Glomerular endothelial cell (primary cell): ENCODE measurements around the gene ZNF701. TPM values are rescaled to one million over a fixed set of nuclear protein-coding genes. Genes with fewer than 3 reads are reported as not detected.
"Not testable (repeated sequence)": the region's sequence is repeated elsewhere in the genome, so short reads cannot be mapped to it uniquely, and the experiment has no call there.

Experiments used
- DNase-seq: peaks from one replicate; pipeline ENCODE4 v3.0.0-alpha.2; 2011; ENCODE audit warnings: low read depth, low spot score; ENCODE audit errors: extremely low read depth
- total RNA-seq: library from RNA; depleted of rRNA; stranded (reverse); fragments of >200 nt; gene quantifications from 2 replicates; pipeline ENCODE4 v1.2.3, GENCODE V29; 2015

Gene ZNF701
- total RNA-seq, 1 donor from 2014 or later, result 9.8 TPM

DNA sequence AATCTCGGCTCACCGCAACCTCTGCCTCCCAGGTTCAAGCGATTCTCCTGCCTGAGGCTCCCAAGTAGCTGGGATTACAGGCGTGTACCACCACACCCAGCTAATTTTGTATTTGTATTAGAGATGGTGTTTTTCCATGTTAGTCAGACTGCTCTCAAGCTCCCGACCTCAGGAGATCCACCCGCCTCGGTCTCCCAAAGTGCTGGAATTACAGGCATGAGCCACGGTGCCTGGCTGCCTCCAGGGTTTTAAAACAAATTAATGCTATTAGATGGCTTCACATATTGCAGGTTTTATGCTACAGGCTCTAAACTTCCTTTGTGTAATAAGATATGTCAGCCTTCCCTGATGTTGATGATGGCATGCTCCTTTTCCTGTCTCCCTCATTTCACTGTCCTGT is 8.5 kb upstream of the ZNF701 start:
- DNase-seq, result not testable (repeated sequence)

DNA sequence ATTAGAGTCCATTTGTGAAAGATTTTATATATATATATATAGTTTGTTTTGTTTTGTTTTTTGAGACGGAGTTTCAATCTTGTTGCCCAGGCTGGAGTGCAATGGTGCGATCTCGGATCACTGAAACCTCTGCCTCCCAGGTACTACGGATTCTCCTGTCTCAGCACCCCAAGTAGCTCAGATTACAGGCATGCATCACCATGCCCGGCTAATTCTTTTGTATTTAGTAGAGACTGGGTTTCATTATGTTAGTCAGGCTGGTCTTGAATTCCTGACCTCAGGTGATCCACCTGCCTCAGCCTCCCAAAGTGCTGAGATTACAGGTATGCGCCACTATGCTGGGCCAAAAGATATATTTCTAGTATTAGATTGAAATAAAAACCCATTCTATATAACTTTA is 4.0 kb upstream of the ZNF701 start:
- no peak for DNase-seq

DNA sequence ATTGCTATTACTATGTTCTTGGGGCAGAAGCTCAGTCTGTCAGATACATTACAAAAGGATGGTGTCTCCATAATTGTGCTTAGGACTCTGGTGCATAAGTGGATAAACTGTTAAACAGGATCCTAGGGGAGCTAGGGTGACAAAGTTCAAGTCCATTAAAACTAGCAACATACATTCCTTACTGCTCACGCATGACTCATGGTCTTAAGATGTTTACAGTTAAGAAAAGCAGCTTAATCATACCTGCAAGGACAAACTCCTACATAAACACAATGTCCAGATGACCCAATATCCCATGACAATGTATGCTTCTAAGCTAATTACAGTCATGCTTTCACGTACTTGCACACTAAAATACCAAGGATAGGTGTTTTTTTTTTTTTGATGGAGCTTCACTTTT is 3.5 kb upstream of the ZNF701 start:
- no peak for DNase-seq

DNA sequence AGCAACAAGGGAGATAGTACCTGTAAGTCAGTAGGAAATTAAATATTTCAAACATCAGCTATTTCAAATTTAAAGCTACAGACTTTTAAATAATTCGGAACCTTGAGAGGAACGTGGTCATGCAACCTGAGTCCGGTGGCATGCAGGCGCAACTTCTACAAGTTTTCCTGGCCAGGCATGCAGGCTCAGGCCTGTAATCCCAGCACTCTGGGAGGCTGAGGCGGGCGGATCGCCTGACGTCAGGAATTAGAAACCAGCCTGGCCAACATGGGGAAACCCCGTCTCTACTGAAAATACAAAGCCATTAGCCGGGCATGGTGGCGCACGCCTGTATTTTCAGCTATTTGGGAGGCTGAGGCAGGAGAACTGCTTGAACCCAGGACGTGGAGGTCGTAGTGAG is 2.2 kb upstream of the ZNF701 start:
- DNase-seq, result no peak

DNA sequence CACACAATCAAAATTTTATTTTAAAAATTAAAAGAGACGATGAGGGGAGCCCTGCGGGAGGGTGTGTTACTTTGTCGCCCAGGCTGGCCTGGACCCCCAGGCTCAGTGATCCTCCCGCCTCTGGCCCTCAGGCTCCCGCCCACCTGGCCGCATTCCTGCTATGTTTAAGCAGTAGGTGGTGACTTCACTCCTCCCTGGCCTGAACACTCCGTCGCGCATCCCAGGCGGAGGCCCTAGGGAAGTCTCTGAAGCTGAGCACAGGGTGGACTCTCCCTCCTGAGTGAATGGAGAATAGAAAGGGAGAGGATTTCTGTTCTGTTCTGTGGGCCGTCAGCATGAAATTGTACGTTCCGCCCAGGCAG is 468 bp upstream of the ZNF701 start:
- not testable (repeated sequence) for DNase-seq

DNA sequence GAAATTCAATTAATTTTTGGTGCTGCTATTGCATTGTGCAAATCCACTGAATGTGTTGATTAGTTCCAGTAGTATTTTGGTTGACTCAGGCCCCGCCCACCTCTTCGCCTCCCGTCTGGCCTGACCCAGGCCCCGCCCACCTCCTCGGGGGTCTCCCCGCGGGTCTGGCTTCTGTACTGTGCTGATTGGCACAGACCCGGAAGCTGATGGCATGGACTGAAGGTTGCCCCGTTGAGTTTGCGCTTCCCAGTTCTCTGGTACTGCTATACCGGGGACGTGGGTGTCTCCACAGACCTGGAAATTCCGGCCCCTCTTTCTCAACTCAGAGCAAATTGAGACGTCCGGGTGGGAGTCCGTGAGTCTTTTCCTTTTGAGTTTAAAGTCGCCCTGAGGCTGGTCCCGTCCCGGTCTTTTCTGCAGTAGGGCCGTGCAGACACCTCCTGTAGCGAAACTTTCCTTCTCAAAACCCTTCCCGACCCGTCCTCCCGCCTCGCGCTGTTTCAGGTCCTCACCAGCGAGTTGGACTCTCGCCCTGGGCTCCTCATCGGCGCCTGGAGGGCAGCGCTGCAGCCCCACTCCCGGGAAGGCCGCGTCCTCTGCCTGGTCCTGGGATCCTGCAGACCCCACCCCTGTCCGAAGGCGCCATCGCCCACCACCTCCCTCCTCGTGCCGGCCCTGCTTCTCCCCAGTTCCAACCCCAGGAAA is 14.8 kb downstream of the ZNF701 start:
- no peak for DNase-seq

DNA sequence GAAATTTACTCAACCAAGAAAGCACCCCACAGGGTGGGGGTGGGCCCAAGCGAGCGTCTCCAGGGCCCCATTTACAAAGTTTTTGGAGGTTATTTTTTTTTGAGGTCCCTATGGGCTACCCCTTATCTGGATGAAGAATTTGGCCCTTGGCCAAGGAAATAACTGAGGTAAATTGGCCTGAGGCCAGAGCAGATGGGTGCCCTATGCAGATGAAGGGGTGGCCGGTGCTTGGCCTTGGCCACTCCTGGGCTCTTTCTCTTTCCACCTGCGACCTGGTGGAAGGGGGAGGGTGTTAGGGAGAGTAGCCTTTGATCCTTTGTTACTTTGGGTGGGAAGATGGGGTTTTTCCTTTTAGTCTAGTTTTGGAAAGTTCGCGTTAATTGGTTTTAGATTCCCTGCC is 15.5 kb downstream of the ZNF701 start:
- DNase-seq, result no peak

DNA sequence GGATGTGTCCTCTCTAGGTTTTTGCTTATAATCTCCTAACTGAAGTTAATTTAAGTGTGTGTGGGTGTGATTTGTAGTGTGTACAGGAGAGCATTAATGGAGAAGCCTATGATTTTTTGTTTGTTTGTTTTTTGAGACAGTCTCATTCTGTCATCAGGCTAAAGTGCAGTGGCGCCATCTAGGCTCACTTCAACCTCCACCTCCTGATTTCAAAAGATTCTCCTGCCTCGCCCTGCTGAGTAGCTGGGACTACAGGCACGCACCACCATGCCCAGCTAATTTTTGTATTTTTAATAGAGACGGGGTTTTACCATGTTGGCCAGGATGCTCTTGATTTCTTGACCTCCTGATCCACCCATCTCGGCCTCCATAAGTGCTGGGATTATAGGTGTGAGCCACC is 20.6 kb downstream of the ZNF701 start:
- DNase-seq, result no peak

DNA sequence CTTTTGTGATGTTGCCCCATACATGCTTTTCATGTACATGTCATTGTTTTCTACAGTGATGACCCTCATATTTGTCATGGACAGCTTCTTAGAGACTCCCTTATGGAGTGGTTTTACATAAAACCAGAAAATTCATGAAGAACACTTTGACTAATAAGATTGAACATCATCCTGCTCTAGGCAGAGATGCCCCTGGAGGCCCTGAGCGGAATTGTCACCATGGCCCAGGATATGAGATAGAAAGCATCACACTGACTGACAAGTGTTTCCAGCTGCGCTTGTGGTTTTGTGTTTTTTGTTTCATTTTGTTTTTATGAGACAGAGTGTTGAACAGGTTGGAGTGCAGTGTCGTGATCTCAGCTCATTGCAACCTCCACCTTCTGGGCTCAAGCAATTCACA is 22.2 kb downstream of the ZNF701 start:
- DNase-seq, result no peak

DNA sequence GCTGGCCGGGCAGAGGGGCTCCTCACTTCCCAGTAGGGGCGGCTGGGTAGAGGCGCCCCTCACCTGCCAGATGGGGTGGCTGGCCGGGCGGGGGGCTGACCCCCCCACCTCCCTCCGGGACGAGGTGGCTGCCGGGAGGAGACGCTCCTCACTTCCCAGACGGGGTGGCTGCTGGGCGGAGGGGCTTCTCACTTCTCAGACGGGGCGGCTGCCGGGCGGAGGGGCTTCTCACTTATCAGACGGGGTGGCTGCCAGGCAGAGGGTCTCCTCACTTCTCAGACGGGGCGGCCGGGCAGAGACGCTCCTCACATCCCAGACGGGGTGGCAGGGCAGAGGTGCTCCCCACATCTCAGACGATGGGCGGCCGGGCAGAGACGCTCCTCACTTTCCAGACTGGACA is 23.4 kb downstream of the ZNF701 start:
- DNase-seq, result not testable (repeated sequence)

DNA sequence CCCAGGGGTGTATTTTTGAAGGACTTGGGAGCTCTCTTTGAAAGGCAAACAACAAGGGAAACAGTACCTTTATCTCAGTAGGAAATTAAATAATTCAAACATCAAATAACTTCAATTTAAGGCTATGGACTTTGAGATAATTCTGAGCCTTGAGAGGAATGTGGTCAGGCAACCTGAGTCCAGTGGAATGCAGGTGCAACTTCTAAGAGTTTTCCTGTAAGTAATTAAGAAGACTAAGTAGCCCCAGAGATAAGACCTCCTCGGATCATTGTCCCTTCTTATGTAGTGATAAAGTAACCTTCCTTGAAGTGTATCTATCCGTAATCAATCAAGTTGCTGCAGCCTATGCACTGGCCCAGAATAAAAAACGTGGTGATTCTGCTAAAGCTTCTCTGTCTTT is 29.2 kb downstream of the ZNF701 start:
- DNase-seq, result no peak

DNA sequence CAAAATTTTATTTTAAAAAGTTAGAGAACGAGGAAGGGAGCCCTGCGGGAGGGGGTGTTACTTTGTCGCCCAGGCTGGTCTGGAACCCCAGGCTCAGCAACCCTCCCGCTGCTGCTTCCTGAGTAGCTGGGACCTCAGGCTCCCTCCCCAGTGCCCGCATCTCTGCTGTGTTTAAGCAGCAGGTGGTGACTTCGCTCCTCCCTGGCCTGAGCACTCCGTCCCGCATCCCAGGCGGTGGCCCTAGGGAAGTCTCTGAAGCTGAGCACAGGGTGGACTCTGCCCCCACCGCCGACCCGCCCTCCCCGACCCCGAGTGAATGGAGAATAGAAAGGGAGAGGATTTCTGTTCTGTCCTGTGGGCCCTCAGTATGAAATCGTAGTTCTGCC is 30.5 kb downstream of the ZNF701 start:
- no peak for DNase-seq

DNA sequence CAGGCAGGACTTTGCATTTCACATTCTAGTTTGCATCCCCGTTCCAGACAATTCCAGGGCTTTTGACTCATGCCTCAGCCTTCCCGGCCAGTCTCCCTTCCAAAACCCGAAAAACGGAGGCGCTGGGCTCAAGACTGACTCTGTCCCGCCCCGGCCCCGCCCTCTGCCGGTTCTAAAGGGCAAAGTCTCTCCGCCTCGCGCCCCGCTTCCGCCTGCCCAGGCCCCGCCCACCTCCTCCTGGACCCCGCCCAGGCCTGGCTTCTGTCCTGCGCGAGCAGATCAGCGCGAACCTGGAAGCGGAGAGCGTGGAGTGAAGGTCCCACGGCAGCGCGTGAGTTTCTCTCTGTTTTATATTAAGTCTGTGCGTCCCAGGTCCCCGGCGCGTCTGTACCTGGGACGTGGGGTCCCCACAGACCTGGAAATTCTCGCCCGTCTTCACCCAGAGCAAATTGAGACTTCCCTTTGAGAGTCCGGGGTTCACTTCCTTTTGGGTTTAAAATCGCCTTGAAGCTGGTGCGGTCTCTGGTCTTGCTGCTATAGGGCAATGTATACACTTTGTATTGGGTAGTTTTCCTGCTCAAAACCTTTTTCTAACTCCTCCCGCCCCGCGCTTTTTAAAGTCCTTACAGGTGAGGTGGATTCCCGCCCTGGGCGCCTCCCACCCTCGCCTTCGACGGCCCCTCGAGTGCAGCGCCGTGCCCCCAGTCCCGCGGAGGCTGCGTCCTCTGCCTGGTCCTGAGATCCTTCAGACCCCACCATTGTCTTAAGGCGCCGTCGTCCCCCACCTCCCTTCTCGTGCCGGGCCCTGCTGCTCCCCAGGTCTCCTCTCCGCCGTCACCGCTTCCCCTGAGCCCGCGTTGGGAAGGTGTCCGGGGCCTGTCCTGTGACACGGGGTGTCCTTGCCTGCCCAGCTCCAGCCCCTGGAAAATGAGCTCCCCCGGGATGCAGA is 31.2 kb downstream of the ZNF701 start:
- DNase-seq, result no peak

DNA sequence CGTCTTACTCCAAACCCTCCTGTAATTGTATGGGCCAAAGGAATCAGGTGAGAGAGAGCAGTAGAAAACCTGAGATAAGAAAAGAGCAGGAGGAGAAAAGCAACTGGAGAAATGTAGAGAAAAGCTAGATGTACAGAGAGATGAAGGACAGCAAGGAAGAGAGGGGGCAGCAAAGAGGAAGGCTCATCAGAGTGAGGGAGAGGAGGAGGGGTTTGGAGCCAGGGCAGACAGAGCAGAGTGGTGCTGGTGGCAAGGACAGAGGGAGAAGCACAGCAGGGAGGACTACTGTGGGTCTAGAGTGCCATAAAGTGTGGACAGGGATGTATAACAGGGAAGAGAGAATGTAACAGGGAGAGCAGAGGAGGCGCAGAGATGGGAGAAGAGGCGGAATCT is 31.9 kb downstream of the ZNF701 start:
- DNase-seq, result not testable (repeated sequence)

DNA sequence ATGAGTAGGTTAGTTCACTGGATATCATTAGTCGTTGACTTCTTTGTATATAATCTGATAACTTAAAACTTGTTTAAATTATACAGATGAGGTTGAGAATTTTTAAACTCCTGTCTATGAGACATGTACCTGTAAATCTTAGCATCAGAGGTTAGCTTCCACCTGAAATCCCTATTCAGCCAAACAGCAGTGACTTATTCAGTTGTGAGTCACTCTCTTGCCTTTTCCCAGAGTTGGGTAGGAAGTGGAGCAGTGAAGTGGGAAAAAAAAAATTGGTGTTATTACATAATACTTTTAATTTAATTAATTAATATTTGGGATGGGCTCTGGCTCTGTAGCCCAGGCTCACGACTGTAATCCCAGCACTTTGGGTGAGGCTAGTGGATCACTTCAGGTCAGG is 32.9 kb downstream of the ZNF701 start:
- no peak for DNase-seq

DNA sequence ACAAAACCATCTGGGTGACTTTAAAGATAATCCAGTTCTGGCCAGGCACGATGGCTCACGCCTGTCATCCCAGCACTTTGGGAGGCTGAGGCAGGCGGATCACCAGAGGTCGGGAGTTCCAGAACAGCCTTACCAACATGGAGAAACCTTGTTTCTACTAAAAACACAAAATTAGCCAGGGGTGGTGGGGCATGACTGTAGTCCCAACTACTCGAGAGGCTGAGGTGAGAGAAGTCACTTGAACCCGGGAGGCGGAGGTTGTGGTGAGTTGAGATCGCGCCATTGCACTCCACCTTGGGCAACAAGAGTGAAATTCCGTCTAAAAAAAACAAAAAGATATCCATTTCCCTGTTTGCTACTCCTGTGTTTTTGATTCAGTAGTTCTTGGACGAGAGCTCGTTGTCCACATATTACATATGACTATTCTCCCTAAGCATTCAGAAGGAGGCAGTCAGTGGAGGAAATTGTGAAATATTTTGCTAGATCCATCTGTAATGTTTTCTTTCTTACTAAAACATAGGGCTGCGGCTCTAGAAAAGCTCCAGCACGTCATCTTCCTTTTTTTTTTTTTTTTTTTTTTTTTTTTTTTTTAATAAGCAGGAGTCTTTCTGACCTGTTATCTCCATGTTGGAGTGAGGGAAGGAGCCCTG is 33.6 kb downstream of the ZNF701 start:
- no peak for DNase-seq

DNA sequence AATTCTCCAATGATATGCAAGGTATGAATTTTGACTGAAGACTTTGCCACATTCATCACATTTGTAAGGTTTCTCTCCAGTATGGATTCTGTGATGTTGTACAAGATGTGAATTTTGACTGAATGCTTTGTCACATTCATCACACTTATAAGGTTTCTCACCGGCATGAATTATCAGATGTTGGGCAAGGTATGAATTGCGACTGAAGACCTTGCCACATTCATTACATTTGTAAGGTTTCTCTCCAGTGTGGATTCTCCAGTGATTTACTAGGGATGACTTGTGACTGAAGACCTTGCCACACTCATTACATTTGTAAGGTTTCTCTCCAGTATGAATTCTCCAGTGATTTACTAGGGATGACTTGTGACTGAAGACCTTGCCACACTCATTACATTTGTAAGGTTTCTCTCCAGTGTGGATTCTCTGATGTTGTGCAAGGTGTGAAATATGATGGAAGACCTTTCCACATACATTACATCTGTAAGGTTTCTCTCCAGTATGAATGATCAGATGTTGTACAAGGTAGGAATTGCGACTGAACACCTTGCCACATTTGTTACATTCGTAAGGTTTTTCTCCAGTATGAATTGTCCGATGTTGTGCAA is 43.3 kb downstream of the ZNF701 start:
- no peak for DNase-seq

DNA sequence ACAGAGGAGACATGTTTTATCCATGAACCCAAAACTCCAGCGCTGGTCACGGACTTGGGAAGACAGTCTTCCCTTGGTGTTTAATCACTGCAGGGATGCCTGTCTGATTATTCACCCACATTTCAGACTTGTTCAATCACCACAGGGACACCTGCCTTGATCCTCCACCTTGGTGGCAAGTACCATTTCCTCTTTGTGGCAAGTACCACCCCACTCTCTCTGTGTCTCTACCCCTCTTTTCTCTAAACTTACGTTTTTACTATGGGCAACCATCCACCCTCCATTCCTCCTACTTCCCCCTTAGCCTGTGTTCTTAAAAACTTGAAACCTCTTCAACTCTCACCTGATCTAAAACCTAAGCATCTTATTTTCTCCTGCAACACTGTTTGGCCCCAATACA is 51.3 kb downstream of the ZNF701 start:
- no peak for DNase-seq

DNA sequence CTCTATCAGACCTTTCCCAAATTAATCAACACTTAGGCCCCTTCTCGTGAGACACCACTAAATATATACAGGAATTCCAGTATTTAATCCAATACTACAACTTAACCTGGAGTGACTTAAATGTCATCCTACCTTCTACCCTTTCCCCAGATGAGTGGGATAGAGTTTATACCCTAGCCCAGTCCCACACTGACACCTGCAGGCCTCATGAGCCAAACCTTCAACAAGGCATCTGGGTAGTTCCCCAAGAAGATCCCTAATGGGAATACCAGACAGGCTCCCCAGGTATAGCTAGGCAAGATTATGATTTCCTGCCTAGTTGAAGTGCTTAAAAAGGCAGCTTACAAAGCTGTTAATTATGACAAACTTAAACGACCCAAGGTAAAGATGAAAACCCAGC is 52.2 kb downstream of the ZNF701 start:
- no peak for DNase-seq

DNA sequence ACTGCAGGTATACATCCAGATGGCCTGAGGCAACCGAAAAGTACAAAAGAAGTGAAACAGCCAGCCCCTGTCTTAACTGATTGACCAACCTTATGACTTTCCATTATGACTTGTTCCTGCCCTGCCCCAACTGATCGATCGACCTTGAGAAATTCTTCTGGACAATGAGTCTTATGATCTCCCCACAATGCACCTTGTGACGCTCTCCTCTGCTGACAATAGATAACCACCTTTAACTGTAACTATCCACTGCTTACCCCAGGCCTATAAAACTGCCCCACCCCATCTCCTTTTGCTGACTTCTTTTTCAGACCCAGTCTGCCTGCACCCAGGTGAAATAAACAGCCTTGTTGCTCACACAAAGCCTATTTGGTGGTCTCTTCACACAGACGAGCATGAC is 56.8 kb downstream of the ZNF701 start:
- no peak for DNase-seq

DNA sequence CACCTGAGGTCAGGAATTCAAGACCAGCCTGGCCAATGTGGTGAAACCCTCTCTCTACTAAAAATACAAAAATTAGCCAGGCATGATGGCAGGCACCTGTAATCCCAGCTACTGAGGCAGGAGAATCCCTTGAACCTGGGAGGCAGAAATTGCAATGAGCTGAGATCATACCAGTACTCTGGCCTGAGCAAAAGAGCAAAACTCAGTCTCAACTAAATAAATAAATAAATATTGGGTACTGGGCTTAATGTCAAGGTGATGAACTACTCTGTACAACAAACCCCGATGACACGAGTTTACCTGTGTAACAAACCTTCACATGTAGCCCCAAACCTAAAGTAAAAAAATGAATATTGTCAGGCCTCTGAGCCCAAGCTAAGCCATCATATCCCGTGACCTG is 57.4 kb downstream of the ZNF701 start:
- not testable (repeated sequence) for DNase-seq
